Panc1 (cell line): ENCODE results near the gene OR10R2. TPM values are rescaled to one million over a fixed set of nuclear protein-coding genes. Genes with fewer than 3 reads are reported as not detected.

ENCODE experiments used
- total RNA-seq: library from RNA; stranded (reverse); gene quantifications from one replicate; pipeline ENCODE4 v1.2.1, GENCODE V29; 2021; ENCODE audit not compliant: unreplicated experiment

Gene OR10R2
- total RNA-seq, 1 experiment from 2014 or later: not detected

Other genes with a start within 250 kb of the OR10R2 start
- not detected for gene CD1A, start 217.8 kb upstream of the OR10R2 start, total RNA-seq
- not detected for gene CD1C, start 182.3 kb upstream of the OR10R2 start, total RNA-seq
- gene CD1B, start 140.7 kb upstream of the OR10R2 start, total RNA-seq: not detected
- gene CD1E, start 118.3 kb upstream of the OR10R2 start, total RNA-seq: not detected
- gene OR10T2, start 72.8 kb upstream of the OR10R2 start, total RNA-seq: not detected
- gene OR10K2, start 46.0 kb upstream of the OR10R2 start, total RNA-seq: not detected
- not detected for gene OR10K1, start 10.4 kb upstream of the OR10R2 start, total RNA-seq
- gene OR6Y1, start 82.2 kb downstream of the OR10R2 start, total RNA-seq: not detected
- gene OR6P1, start 98.4 kb downstream of the OR10R2 start, total RNA-seq: not detected
- not detected for gene OR10X1, start 107.7 kb downstream of the OR10R2 start, total RNA-seq
- gene OR10Z1, start 133.0 kb downstream of the OR10R2 start, total RNA-seq: not detected
- not detected for gene SPTA1, start 214.5 kb downstream of the OR10R2 start, total RNA-seq
- gene OR6K2, start 228.4 kb downstream of the OR10R2 start, total RNA-seq: not detected
- not detected for gene OR6K3, start 248.5 kb downstream of the OR10R2 start, total RNA-seq